Ovary (tissue), 3 donors: ENCODE results near the gene KCNJ13.

Experiments used
- CTCF ChIP-seq, 3 donors: fragments of 450-650 bp in 2 of 3; fragments of 200-600 bp in 1 of 3; IDR thresholded peaks; one replicate each; pipeline versions ENCODE4 v1.5.1 to v1.8.0; 2016 to 2022; ENCODE audit warnings: antibody characterized with exemption in 3 of 3, mild to moderate bottlenecking in 1 of 3
- EP300 ChIP-seq: sonication (generic); formaldehyde crosslinking; IDR thresholded peaks from one replicate; pipeline ENCODE4 v1.6.1; 2017; ENCODE audit warnings: antibody characterized with exemption
- POLR2A ChIP-seq: fragments of 450-650 bp; IDR thresholded peaks from one replicate; pipeline ENCODE4 v1.6.1; 2017; ENCODE audit warnings: antibody characterized with exemption, mild to moderate bottlenecking, moderate library complexity
- donor health status: DM: no; HTN: no; CAD: no.

- TF ChIP-seq CTCF (IDR thresholded peaks at IDR 0.05) (no peak), POLR2A (no peak), EP300 (no peak)
Measured at GRCh38 chr2:232777276-232777675, 911 bp upstream of the KCNJ13 start.
